HPDE6-E6E7 (cell line): ENCODE data around the gene SCGB1A1.
A peak's percentile ranks its signal among the peaks of the same experiment; 100 is the strongest.

Source experiments
- DNase-seq: peaks from one replicate; pipeline ENCODE4 v3.0.0; 2011; ENCODE audit warnings: missing footprints; ENCODE audit errors: extremely low spot score

SCGB1A1 gene

GRCh38 chr11:62398011-62398994 is 20.5 kb upstream of the SCGB1A1 start:
- DNase-seq: no peak

- no peak for DNase-seq
These were observed 19.5 kb upstream of the SCGB1A1 start for GRCh38 chr11:62399172-62399877.

GRCh38 chr11:62399878-62400266 is 19.0 kb upstream of the SCGB1A1 start:
- no peak for DNase-seq

GRCh38 chr11:62400281-62400680 is 18.6 kb upstream of the SCGB1A1 start:
- DNase-seq: no peak

- DNase-seq: no peak
These were observed 18.1 kb upstream of the SCGB1A1 start for GRCh38 chr11:62400760-62401159.

- no peak for DNase-seq
These were observed 17.5 kb upstream of the SCGB1A1 start for GRCh38 chr11:62401356-62401755.

GRCh38 chr11:62401811-62402210 is 17.0 kb upstream of the SCGB1A1 start:
- DNase-seq: no peak

GRCh38 chr11:62402226-62402959 is 16.4 kb upstream of the SCGB1A1 start:
- no peak for DNase-seq

- DNase-seq: no peak
These were observed 15.7 kb upstream of the SCGB1A1 start for GRCh38 chr11:62402960-62403730.

GRCh38 chr11:62404435-62404834 is 14.4 kb upstream of the SCGB1A1 start:
- no peak for DNase-seq

GRCh38 chr11:62404901-62405300 is 13.9 kb upstream of the SCGB1A1 start:
- DNase-seq: no peak

- no peak for DNase-seq
These were observed 12.8 kb upstream of the SCGB1A1 start for GRCh38 chr11:62406034-62406433.

- DNase-seq: no peak
These were observed 9.0 kb upstream of the SCGB1A1 start for GRCh38 chr11:62409831-62410230.

GRCh38 chr11:62410972-62411371 is 7.9 kb upstream of the SCGB1A1 start:
- DNase-seq: peak; percentile 75

- DNase-seq: no peak
These were observed 7.3 kb upstream of the SCGB1A1 start for GRCh38 chr11:62411524-62411923.

GRCh38 chr11:62413060-62413696 is 5.7 kb upstream of the SCGB1A1 start:
- DNase-seq: no peak

- DNase-seq: no peak
These were observed 2.2 kb upstream of the SCGB1A1 start for GRCh38 chr11:62416596-62416995.

GRCh38 chr11:62418136-62418535 is 697 bp upstream of the SCGB1A1 start:
- no peak for DNase-seq

- DNase-seq: no peak
These were observed 589 bp downstream of the SCGB1A1 start for GRCh38 chr11:62419314-62419929.

GRCh38 chr11:62419943-62420342 is 1.1 kb downstream of the SCGB1A1 start:
- DNase-seq: no peak
